Neural progenitor cell (in vitro differentiated cells): ENCODE measurements around the gene DIAPH3. TPM values are rescaled to one million over a fixed set of nuclear protein-coding genes. Genes with fewer than 3 reads are reported as not detected.

ENCODE experiments used
- DNase-seq: peaks from one replicate; pipeline ENCODE4 v3.0.0-alpha.2; 2016; ENCODE audit warnings: low spot score
- H2AFZ ChIP-seq: fragments of 200-600 bp; sonication (generic); replicated peaks from 2 replicates; pipeline ENCODE4 v1.6.1; 2016; ENCODE audit warnings: antibody characterized with exemption
- H3F3A ChIP-seq: fragments of 200-600 bp; sonication (generic); 2 replicates; pipeline ENCODE4 v1.6.1; 2016; ENCODE audit warnings: antibody characterized with exemption, low read depth
- H3K27ac ChIP-seq: fragments of 200-600 bp; sonication (generic); 2 replicates; pipeline ENCODE4 v1.5.1; 2016; ENCODE audit warnings: mild to moderate bottlenecking
- H3K27me3 ChIP-seq: fragments of 200-600 bp; sonication (generic); 2 replicates; pipeline ENCODE4 v1.6.1; 2016; ENCODE audit warnings: mild to moderate bottlenecking, moderate library complexity
- H3K36me3 ChIP-seq: fragments of 200-600 bp; sonication (generic); 2 replicates; pipeline ENCODE4 v1.5.1; 2016
- H3K4me1 ChIP-seq: fragments of 200-600 bp; sonication (generic); 2 replicates; pipeline ENCODE4 v1.6.1; 2016; ENCODE audit warnings: mixed run types
- H3K4me2 ChIP-seq: fragments of 200-600 bp; sonication (generic); 2 replicates; pipeline ENCODE4 v1.6.1; 2016
- H3K4me3 ChIP-seq: fragments of 200-600 bp; sonication (generic); 2 replicates; pipeline ENCODE4 v1.5.1; 2016
- H3K79me2 ChIP-seq: fragments of 200-600 bp; sonication (generic); 2 replicates; pipeline ENCODE4 v1.6.1; 2016; ENCODE audit warnings: low read depth
- H3K9ac ChIP-seq: fragments of 200-600 bp; sonication (generic); 2 replicates; pipeline ENCODE4 v1.6.1; 2016
- H3K9me3 ChIP-seq: fragments of 200-600 bp; sonication (generic); 2 replicates; pipeline ENCODE4 v1.5.1; 2016; ENCODE audit warnings: low read depth
- H4K20me1 ChIP-seq: fragments of 200-600 bp; sonication (generic); 2 replicates; pipeline ENCODE4 v1.6.1; 2016; ENCODE audit warnings: low read depth
- H3K27ac Mint-ChIP-seq: 3 replicates; pipeline ENCODE4 v1.8.0; 2021; ENCODE audit warnings: mixed read lengths
- H3K27me3 Mint-ChIP-seq: 2 replicates; pipeline ENCODE4 v1.8.0; 2022; ENCODE audit warnings: low read depth, mild to moderate bottlenecking, inconsistent platforms, moderate library complexity, mixed read lengths; ENCODE audit not compliant: insufficient read depth
- H3K36me3 Mint-ChIP-seq: 3 replicates; pipeline ENCODE4 v1.8.0; 2021; ENCODE audit warnings: mixed read lengths
- H3K4me1 Mint-ChIP-seq: 3 replicates; pipeline ENCODE4 v1.8.0; 2021; ENCODE audit warnings: mixed read lengths
- H3K4me3 Mint-ChIP-seq: 3 replicates; pipeline ENCODE4 v1.8.0; 2021; ENCODE audit warnings: mild to moderate bottlenecking, moderate library complexity, mixed read lengths
- H3K9me3 Mint-ChIP-seq: 3 replicates; pipeline ENCODE4 v1.8.0; 2020; ENCODE audit warnings: mixed read lengths
- EZH2 ChIP-seq: fragments of 200-600 bp; sonication (generic); IDR thresholded peaks from 2 replicates; pipeline ENCODE4 v1.6.1; 2017; ENCODE audit warnings: antibody characterized with exemption, mild to moderate bottlenecking, moderate library complexity
- EZH2phosphoT487 ChIP-seq: fragments of 200-600 bp; sonication (generic); IDR thresholded peaks from 2 replicates; pipeline ENCODE4 v1.6.1; 2017; ENCODE audit warnings: antibody characterized with exemption
- total RNA-seq: library from RNA; depleted of rRNA; stranded (reverse); fragments of >200 nt; gene quantifications from 2 replicates; pipeline ENCODE4 v1.2.3, GENCODE V29; 2015; ENCODE audit warnings: low replicate concordance
- TF ChIP-seq, protein P1 (sequence below): fragments of 200-600 bp; sonication (generic); IDR thresholded peaks from 2 replicates; pipeline ENCODE4 v1.5.1; 2017; ENCODE audit warnings: antibody characterized with exemption, mild to moderate bottlenecking

Gene DIAPH3
- total RNA-seq, 1 donor from 2014 or later: 51.5 TPM

DNA sequence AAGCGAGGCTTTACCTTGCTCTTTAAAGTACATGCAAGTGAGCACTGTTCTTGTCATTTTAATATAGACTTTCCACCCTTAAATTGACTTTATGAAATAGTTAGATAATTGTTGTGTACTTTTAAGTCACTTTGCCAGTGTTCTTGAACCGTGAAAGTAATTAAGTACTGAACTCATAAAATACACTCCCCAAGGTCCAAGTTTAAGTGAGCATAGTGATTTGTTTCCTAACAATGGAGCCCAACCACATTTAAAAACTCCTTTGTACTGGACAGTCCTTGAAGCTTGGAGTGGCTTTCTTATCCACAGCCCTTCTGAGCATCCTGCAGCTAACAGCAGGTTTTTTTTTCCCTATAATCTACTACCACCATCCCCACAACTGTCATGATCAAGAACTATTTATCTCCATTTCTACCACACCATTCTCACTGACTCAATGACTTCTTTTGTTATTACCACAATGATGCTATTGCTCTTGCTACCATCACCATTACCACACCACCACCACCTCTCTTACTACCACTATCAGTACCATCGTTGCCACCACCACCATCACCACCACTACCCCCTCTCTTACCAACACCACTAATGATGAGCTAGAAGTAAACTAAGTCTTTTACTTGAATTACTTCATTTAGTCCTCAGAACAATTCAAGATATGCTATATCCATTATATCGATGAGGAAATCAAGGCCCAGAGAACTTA lies 452.6 kb downstream of the DIAPH3 start:
- no peaks in the 10 kb centered on the region for H3K4me1 ChIP-seq
- no peak overlapping the region for H3K9ac ChIP-seq
- no peaks in the 10 kb centered on the region for H4K20me1 ChIP-seq
- H3K27me3 Mint-ChIP-seq: no peaks in the 10 kb centered on the region
- H3K4me1 Mint-ChIP-seq: no peaks in the 10 kb centered on the region
- H3K4me2 ChIP-seq: no peak overlapping the region
- no peak overlapping the region for H3K27ac ChIP-seq
- no peaks in the 10 kb centered on the region for H3K79me2 ChIP-seq
- peaks cover 3% of the 10 kb centered on the region for H3K36me3 Mint-ChIP-seq
- no peaks in the 10 kb centered on the region for H3K36me3 ChIP-seq
- H3K9me3 ChIP-seq: no peaks in the 10 kb centered on the region
- H3K27me3 ChIP-seq: no peaks in the 10 kb centered on the region
- H3F3A ChIP-seq: no peaks in the 10 kb centered on the region
- H3K4me3 ChIP-seq: no peak overlapping the region
- no peaks in the 10 kb centered on the region for H3K9me3 Mint-ChIP-seq
- no peak overlapping the region for H3K27ac Mint-ChIP-seq
- no peak for DNase-seq
- no peak overlapping the region for H2AFZ ChIP-seq
- TF ChIP-seq, protein P1, sequence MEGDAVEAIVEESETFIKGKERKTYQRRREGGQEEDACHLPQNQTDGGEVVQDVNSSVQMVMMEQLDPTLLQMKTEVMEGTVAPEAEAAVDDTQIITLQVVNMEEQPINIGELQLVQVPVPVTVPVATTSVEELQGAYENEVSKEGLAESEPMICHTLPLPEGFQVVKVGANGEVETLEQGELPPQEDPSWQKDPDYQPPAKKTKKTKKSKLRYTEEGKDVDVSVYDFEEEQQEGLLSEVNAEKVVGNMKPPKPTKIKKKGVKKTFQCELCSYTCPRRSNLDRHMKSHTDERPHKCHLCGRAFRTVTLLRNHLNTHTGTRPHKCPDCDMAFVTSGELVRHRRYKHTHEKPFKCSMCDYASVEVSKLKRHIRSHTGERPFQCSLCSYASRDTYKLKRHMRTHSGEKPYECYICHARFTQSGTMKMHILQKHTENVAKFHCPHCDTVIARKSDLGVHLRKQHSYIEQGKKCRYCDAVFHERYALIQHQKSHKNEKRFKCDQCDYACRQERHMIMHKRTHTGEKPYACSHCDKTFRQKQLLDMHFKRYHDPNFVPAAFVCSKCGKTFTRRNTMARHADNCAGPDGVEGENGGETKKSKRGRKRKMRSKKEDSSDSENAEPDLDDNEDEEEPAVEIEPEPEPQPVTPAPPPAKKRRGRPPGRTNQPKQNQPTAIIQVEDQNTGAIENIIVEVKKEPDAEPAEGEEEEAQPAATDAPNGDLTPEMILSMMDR: no peak
- no peak for TF ChIP-seq EZH2
- TF ChIP-seq EZH2phosphoT487: no peak
- no peak overlapping the region for H3K4me3 Mint-ChIP-seq

GRCh38 chr13:59710416-59710815 lies 453.3 kb downstream of the DIAPH3 start:
- no peak overlapping the region for H3K27ac Mint-ChIP-seq
- Histone ChIP-seq H3K27ac (no peak overlapping the region), H3K79me2 (no peaks in the 10 kb centered on the region), H3K4me3 (no peak overlapping the region), H2AFZ (no peak overlapping the region), H3K9ac (no peak overlapping the region), H3F3A (no peaks in the 10 kb centered on the region), H3K27me3 (no peaks in the 10 kb centered on the region), H3K4me1 (no peaks in the 10 kb centered on the region), H4K20me1 (no peaks in the 10 kb centered on the region), H3K36me3 (no peaks in the 10 kb centered on the region), H3K4me2 (no peak overlapping the region), H3K9me3 (no peaks in the 10 kb centered on the region)
- no peaks in the 10 kb centered on the region for H3K9me3 Mint-ChIP-seq
- H3K27me3 Mint-ChIP-seq: no peaks in the 10 kb centered on the region
- H3K36me3 Mint-ChIP-seq: peaks cover 3% of the 10 kb centered on the region
- TF ChIP-seq EZH2phosphoT487 (no peak), EZH2 (no peak)
- TF ChIP-seq, protein P1: no peak
- H3K4me3 Mint-ChIP-seq: no peak overlapping the region
- no peaks in the 10 kb centered on the region for H3K4me1 Mint-ChIP-seq
- no peak for DNase-seq

GRCh38 chr13:59706101-59706976 lies 457.4 kb downstream of the DIAPH3 start:
- Mint-ChIP-seq H3K36me3 (no peaks in the 10 kb centered on the region), H3K9me3 (no peaks in the 10 kb centered on the region), H3K4me1 (peaks cover 14% of the 10 kb centered on the region), H3K27me3 (no peaks in the 10 kb centered on the region), H3K4me3 (no peak overlapping the region), H3K27ac (no peak overlapping the region)
- H3F3A ChIP-seq: peaks cover 9% of the 10 kb centered on the region
- no peak overlapping the region for H3K27ac ChIP-seq
- no peak overlapping the region for H2AFZ ChIP-seq
- no peak overlapping the region for H3K4me3 ChIP-seq
- H3K4me2 ChIP-seq: no peak overlapping the region
- H3K9me3 ChIP-seq: no peaks in the 10 kb centered on the region
- H3K4me1 ChIP-seq: peaks cover 17% of the 10 kb centered on the region
- no peaks in the 10 kb centered on the region for H3K79me2 ChIP-seq
- H3K27me3 ChIP-seq: no peaks in the 10 kb centered on the region
- H4K20me1 ChIP-seq: no peaks in the 10 kb centered on the region
- TF ChIP-seq EZH2: no peak
- TF ChIP-seq, protein P1: no peak
- no peak for TF ChIP-seq EZH2phosphoT487
- DNase-seq: no peak
- H3K36me3 ChIP-seq: no peaks in the 10 kb centered on the region
- no peak overlapping the region for H3K9ac ChIP-seq
